WERI-Rb-1 (cell line): ENCODE measurements around the gene P2RX5.
A peak's percentile ranks its signal among the peaks of the same experiment; 100 is the strongest.

Experiments
- DNase-seq: peaks from one replicate; pipeline ENCODE4 v3.0.0-alpha.2; 2020
- H3K27ac ChIP-seq: fragments of 250-450 bp; sonication (Bioruptor Pico); 2 replicates; pipeline ENCODE4 v1.5.1; 2020; ENCODE audit warnings: mild to moderate bottlenecking, moderate library complexity
- H3K27me3 ChIP-seq: fragments of 250-450 bp; sonication (Bioruptor Pico); 2 replicates; pipeline ENCODE4 v1.5.1; 2021; ENCODE audit warnings: mild to moderate bottlenecking, low read depth, moderate library complexity; ENCODE audit not compliant: insufficient read depth, severe bottlenecking
- H3K36me3 ChIP-seq: fragments of 250-450 bp; sonication (Bioruptor Pico); 2 replicates; pipeline ENCODE4 v1.5.1; 2020; ENCODE audit warnings: mild to moderate bottlenecking, moderate library complexity
- H3K4me3 ChIP-seq: 2 replicates; pipeline ENCODE4 v1.5.1; 2011; ENCODE audit warnings: low read depth, mild to moderate bottlenecking, control low read depth, low read length
- H3K9me3 ChIP-seq: fragments of 250-450 bp; sonication (Bioruptor Pico); 2 replicates; pipeline ENCODE4 v1.5.1; 2021; ENCODE audit warnings: mild to moderate bottlenecking, moderate library complexity; ENCODE audit not compliant: severe bottlenecking
- CTCF ChIP-seq: IDR thresholded peaks from 2 replicates; pipeline ENCODE4 v1.5.1; 2011; ENCODE audit warnings: low read depth, mild to moderate bottlenecking, control low read depth, inconsistent platforms, low read length

P2RX5 gene, protein sequence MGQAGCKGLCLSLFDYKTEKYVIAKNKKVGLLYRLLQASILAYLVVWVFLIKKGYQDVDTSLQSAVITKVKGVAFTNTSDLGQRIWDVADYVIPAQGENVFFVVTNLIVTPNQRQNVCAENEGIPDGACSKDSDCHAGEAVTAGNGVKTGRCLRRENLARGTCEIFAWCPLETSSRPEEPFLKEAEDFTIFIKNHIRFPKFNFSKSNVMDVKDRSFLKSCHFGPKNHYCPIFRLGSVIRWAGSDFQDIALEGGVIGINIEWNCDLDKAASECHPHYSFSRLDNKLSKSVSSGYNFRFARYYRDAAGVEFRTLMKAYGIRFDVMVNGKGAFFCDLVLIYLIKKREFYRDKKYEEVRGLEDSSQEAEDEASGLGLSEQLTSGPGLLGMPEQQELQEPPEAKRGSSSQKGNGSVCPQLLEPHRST

GRCh38 chr17:3695723-3696411 is at the start of gene P2RX5:
Gene P2RX5, minus strand, starts transcription at chr17:3696155. Its CDS starts 150 bp downstream, at chr17:3696005.
- TF ChIP-seq CTCF: no peak
- H3K27me3 ChIP-seq: no peaks in the 10 kb centered on the region
- peak within 1 kb of the TSS; percentile 44 for H3K4me3 ChIP-seq
- H3K27ac ChIP-seq: peak within 1 kb of the TSS; percentile 20
- DNase-seq: peak; percentile 21
- no peaks in the 10 kb centered on the region for H3K36me3 ChIP-seq
- no peaks in the 10 kb centered on the region for H3K9me3 ChIP-seq

DNA sequence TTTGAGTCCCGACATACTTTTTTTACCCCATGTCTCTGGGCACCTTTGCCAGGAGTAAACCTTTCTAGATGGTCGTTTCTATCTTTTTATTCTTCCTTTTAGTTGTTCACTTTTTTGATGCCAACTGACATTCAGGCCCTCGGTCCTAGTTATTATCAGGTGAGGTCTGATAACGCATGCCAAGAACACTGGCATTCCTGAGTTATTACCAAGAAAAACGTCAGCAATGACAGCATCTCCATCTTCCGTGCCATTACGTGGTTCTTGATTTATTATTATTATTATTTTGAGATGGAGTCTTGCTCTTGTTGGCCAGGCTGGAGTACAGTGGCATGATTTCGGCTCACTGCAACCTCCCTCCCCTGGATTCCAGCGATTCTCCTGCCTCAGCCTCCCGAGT is 49.1 kb upstream of the P2RX5 start:
- no peaks in the 10 kb centered on the region for H3K9me3 ChIP-seq
- no peak for TF ChIP-seq CTCF
- no peak for DNase-seq

GRCh38 chr17:3744014-3744413 is 48.1 kb upstream of the P2RX5 start:
- DNase-seq: no peak
- TF ChIP-seq CTCF: no peak
- Histone ChIP-seq H3K36me3 (no peaks in the 10 kb centered on the region), H3K4me3 (no peak overlapping the region), H3K9me3 (no peaks in the 10 kb centered on the region), H3K27me3 (no peaks in the 10 kb centered on the region), H3K27ac (no peak overlapping the region)

More for the DNA sequence above, 49.1 kb upstream of the P2RX5 start:
- Histone ChIP-seq H3K27ac (no peak overlapping the region), H3K27me3 (no peaks in the 10 kb centered on the region), H3K4me3 (no peak overlapping the region), H3K36me3 (no peaks in the 10 kb centered on the region)

- Histone ChIP-seq H3K4me3 (no peak overlapping the region), H3K36me3 (no peaks in the 10 kb centered on the region), H3K9me3 (no peaks in the 10 kb centered on the region), H3K27ac (no peak overlapping the region), H3K27me3 (no peaks in the 10 kb centered on the region)
- DNase-seq: no peak
- TF ChIP-seq CTCF: no peak
Measured at GRCh38 chr17:3740611-3741073, 44.7 kb upstream of the P2RX5 start.

DNA sequence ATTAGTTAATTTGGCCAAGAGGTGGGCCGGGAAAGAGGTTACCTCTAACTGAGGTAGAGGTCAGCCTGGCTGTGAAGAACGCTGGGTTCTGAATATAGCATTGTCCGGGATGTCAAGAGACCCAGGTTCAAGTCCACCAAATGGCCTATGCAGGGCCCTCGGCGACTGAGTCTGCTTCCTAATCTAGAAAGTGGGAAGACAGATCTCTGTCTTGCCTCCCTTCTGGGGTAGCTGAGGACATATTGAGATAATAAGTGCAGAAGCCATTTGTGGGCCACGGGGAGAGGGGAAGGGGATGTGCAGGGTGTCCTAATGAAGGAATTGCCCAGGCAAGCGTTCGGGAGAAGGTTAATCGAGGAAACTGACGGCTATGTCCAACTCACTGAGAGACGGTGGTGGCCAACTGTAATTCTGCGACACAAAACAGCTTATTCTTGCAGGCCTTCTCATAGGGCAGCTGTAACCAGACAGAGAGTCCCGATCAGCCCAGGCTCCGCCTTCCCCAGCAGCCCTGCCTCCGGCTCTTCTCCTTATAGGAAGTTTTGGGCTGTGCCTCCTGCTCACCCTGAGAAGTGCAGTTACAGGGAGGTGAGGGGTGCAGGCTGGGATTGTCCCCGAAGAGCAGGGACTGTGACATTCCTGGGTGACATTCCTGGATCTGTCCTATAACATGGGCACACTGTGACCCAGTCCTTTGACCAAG is 43.6 kb upstream of the P2RX5 start:
- TF ChIP-seq CTCF: no peak
- no peak for DNase-seq
- H3K4me3 ChIP-seq: no peak overlapping the region
- no peaks in the 10 kb centered on the region for H3K9me3 ChIP-seq
- H3K27me3 ChIP-seq: no peaks in the 10 kb centered on the region
- no peak overlapping the region for H3K27ac ChIP-seq
- H3K36me3 ChIP-seq: no peaks in the 10 kb centered on the region
